Parathyroid adenoma (tissue), 2 donors: ENCODE data around the gene WDR37.

Experiments
- H2AFZ ChIP-seq: fragments of 300-600 bp; sonication (generic); one replicate; pipeline ENCODE4 v1.7.0; 2017; ENCODE audit warnings: antibody characterized with exemption, mild to moderate bottlenecking
- H3K27ac ChIP-seq: fragments of 300-600 bp; sonication (generic); one replicate; pipeline ENCODE4 v1.7.0; 2017
- H3K27me3 ChIP-seq: fragments of 300-600 bp; sonication (generic); one replicate; pipeline ENCODE4 v1.7.0; 2017; ENCODE audit warnings: low read length; ENCODE audit not compliant: control insufficient read depth, insufficient read depth
- H3K36me3 ChIP-seq: fragments of 300-600 bp; sonication (generic); one replicate; pipeline ENCODE4 v1.7.0; 2017; ENCODE audit warnings: low read length; ENCODE audit not compliant: control insufficient read depth, insufficient read depth
- H3K4me1 ChIP-seq: fragments of 300-600 bp; sonication (generic); one replicate; pipeline ENCODE4 v1.7.0; 2017; ENCODE audit warnings: control low read depth
- H3K4me2 ChIP-seq: fragments of 300-600 bp; sonication (generic); one replicate; pipeline ENCODE4 v1.7.0; 2017; ENCODE audit warnings: low read length
- H3K4me3 ChIP-seq: fragments of 300-600 bp; sonication (generic); one replicate; pipeline ENCODE4 v1.7.0; 2017; ENCODE audit warnings: low read depth, low read length
- H3K79me2 ChIP-seq: fragments of 300-600 bp; sonication (generic); one replicate; pipeline ENCODE4 v1.7.0; 2017; ENCODE audit warnings: control low read depth
- H3K9ac ChIP-seq: fragments of 300-600 bp; sonication (generic); one replicate; pipeline ENCODE4 v1.7.0; 2017; ENCODE audit warnings: mild to moderate bottlenecking
- H3K9me3 ChIP-seq: fragments of 300-600 bp; sonication (generic); one replicate; pipeline ENCODE4 v1.7.0; 2017; ENCODE audit warnings: low read length; ENCODE audit not compliant: control insufficient read depth
- CTCF ChIP-seq: fragments of 300-600 bp; sonication (generic); IDR thresholded peaks from one replicate; pipeline ENCODE4 v1.7.0; 2017; ENCODE audit warnings: antibody characterized with exemption, mild to moderate bottlenecking
- donor health status: primary hyperparathyroidism.

The WDR37 gene

GRCh38 chr10:1120801-1121211 is 64.6 kb downstream of the WDR37 start:
- Histone ChIP-seq H3K4me1 (peaks cover 2% of the 10 kb centered on the region), H3K27me3 (no peaks in the 10 kb centered on the region), H2AFZ (no peak overlapping the region), H3K36me3 (no peaks in the 10 kb centered on the region), H3K9ac (no peak overlapping the region), H3K4me3 (no peak overlapping the region), H3K27ac (no peak overlapping the region), H3K4me2 (no peak overlapping the region), H3K79me2 (peaks cover 2% of the 10 kb centered on the region), H3K9me3 (no peaks in the 10 kb centered on the region)
- no peak for TF ChIP-seq CTCF

- Histone ChIP-seq H3K9ac (no peak overlapping the region), H3K4me3 (no peak overlapping the region), H3K36me3 (no peaks in the 10 kb centered on the region), H2AFZ (no peak overlapping the region), H3K4me2 (no peak overlapping the region), H3K4me1 (peaks cover 2% of the 10 kb centered on the region), H3K79me2 (peaks cover 2% of the 10 kb centered on the region), H3K27ac (no peak overlapping the region), H3K27me3 (no peaks in the 10 kb centered on the region), H3K9me3 (no peaks in the 10 kb centered on the region)
- TF ChIP-seq CTCF: no peak
Observed at GRCh38 chr10:1121271-1121970, 65.2 kb downstream of the WDR37 start.

GRCh38 chr10:1122349-1122748 is 66.2 kb downstream of the WDR37 start:
- Histone ChIP-seq H3K9ac (no peak overlapping the region), H3K9me3 (no peaks in the 10 kb centered on the region), H3K4me2 (no peak overlapping the region), H3K36me3 (no peaks in the 10 kb centered on the region), H3K4me3 (no peak overlapping the region), H3K4me1 (peaks cover 2% of the 10 kb centered on the region), H3K27ac (no peak overlapping the region), H3K27me3 (no peaks in the 10 kb centered on the region), H2AFZ (no peak overlapping the region), H3K79me2 (peaks cover 2% of the 10 kb centered on the region)
- no peak for TF ChIP-seq CTCF

- no peak overlapping the region for H3K4me2 ChIP-seq
- no peak overlapping the region for H3K9ac ChIP-seq
- H3K4me3 ChIP-seq: no peak overlapping the region
- H3K27ac ChIP-seq: no peak overlapping the region
- no peak for TF ChIP-seq CTCF
- no peaks in the 10 kb centered on the region for H3K27me3 ChIP-seq
- peaks cover 2% of the 10 kb centered on the region for H3K4me1 ChIP-seq
- no peak overlapping the region for H2AFZ ChIP-seq
- no peaks in the 10 kb centered on the region for H3K36me3 ChIP-seq
- H3K79me2 ChIP-seq: peaks cover 2% of the 10 kb centered on the region
- no peaks in the 10 kb centered on the region for H3K9me3 ChIP-seq
Observed at GRCh38 chr10:1123198-1123597, 67.0 kb downstream of the WDR37 start.

- Histone ChIP-seq H3K27ac (no peak overlapping the region), H2AFZ (no peak overlapping the region), H3K36me3 (no peaks in the 10 kb centered on the region), H3K79me2 (peaks cover 2% of the 10 kb centered on the region), H3K9ac (no peak overlapping the region), H3K4me3 (no peak overlapping the region), H3K4me2 (no peak overlapping the region), H3K27me3 (no peaks in the 10 kb centered on the region), H3K4me1 (peaks cover 1% of the 10 kb centered on the region), H3K9me3 (no peaks in the 10 kb centered on the region)
- TF ChIP-seq CTCF: no peak
Observed at GRCh38 chr10:1123972-1124371, 67.8 kb downstream of the WDR37 start.
